A549 (cell line): ENCODE measurements around the gene PID1. TPM values are rescaled to one million over a fixed set of nuclear protein-coding genes. Genes with fewer than 3 reads are reported as not detected.
A peak's percentile ranks its signal among the peaks of the same experiment; 100 is the strongest.

Experiments
- ATAC-seq, 2 experiments: fragments of 200-7000 bp in 1 of 2; fragments of >200 bp in 1 of 2; cut with Nextera tagmentation in 1 of 2; cut with Tn5 transposase in 1 of 2; 3 replicates each; pipeline versions ENCODE4 v1.8.0 to v1.9.1; 2018 to 2020; ENCODE audit warnings: mild to moderate bottlenecking in 1 of 2, moderate library complexity in 1 of 2
- CTCF ChIA-PET: fragments of 300-600 bp; sonication (Branson Sonifier 250); formaldehyde crosslinking; extraction: SDS; loops from one replicate; lab custom pipeline; 2021; ENCODE audit warnings: antibody characterized with exemption, inconsistent platforms; lab: Yijun Ruan, JAX
- POLR2A ChIA-PET: fragments of 350-600 bp; formaldehyde crosslinking; extraction: SDS; loops from one replicate; lab custom pipeline; 2021; ENCODE audit warnings: antibody characterized with exemption, inconsistent platforms; lab: Yijun Ruan, JAX
- DNase-seq, 2 experiments: peaks; one replicate each; pipeline versions ENCODE4 v3.0.0 to v3.0.0-alpha.2; 2011 to 2016; ENCODE audit warnings: low read depth in 1 of 2, low spot score in 1 of 2
- FAIRE-seq: peaks from 2 replicates; lab custom pipeline; 2011; peaks lifted over from hg19 to GRCh38; lab: Jason Lieb, UNC
- H3K27ac ChIP-seq, 2 experiments: fragments of >200 bp; sonication (Bioruptor Twin); formaldehyde crosslinking; 3 replicates each; pipeline ENCODE4 v1.5.1; 2016 to 2017
- H3K4me1 ChIP-seq: fragments of >200 bp; sonication (Bioruptor Twin); formaldehyde crosslinking; 3 replicates; pipeline ENCODE4 v1.6.1; 2016
- H3K4me2 ChIP-seq: fragments of >200 bp; sonication (Bioruptor Twin); formaldehyde crosslinking; 3 replicates; pipeline ENCODE4 v1.6.1; 2016
- H3K4me3 ChIP-seq: fragments of >200 bp; sonication (Bioruptor Twin); formaldehyde crosslinking; 3 replicates; pipeline ENCODE4 v1.5.1; 2016
- H3K9me3 ChIP-seq: fragments of >200 bp; sonication (Bioruptor Twin); formaldehyde crosslinking; 3 replicates; pipeline ENCODE4 v1.6.1; 2016
- ATOH8 ChIP-seq: fragments of 250-450 bp; sonication (Bioruptor Pico); IDR thresholded peaks from 2 replicates; pipeline ENCODE4 v1.5.0; 2020; ENCODE audit warnings: low read depth, mild to moderate bottlenecking, moderate library complexity
- CHD2 ChIP-seq: fragments of 150-350 bp; IDR thresholded peaks from 2 replicates; pipeline ENCODE4 v1.6.1; 2014; ENCODE audit warnings: low read length; ENCODE audit not compliant: partially characterized antibody
- CHD4 ChIP-seq: fragments of 200-600 bp; sonication (generic); IDR thresholded peaks from 2 replicates; pipeline ENCODE4 v1.6.1; 2016; ENCODE audit warnings: antibody characterized with exemption, mild to moderate bottlenecking, borderline replicate concordance
- CTCF ChIP-seq: fragments of >200 bp; sonication (Bioruptor Twin); formaldehyde crosslinking; IDR thresholded peaks from 3 replicates; pipeline ENCODE4 v1.5.1; 2016
- E2F6 ChIP-seq: IDR thresholded peaks from 2 replicates; pipeline ENCODE4 v1.6.1; 2012; ENCODE audit warnings: low read depth, borderline replicate concordance
- FOSB ChIP-seq: fragments of 250-450 bp; sonication (Bioruptor Pico); IDR thresholded peaks from 2 replicates; pipeline ENCODE4 v1.5.0; 2020; ENCODE audit warnings: mild to moderate bottlenecking, moderate library complexity
- GATA3 ChIP-seq: IDR thresholded peaks from 2 replicates; pipeline ENCODE4 v1.6.1; 2012; ENCODE audit warnings: borderline replicate concordance
- HES2 ChIP-seq: fragments of >200 bp; sonication (Bioruptor Twin); formaldehyde crosslinking; IDR thresholded peaks from 2 replicates; pipeline ENCODE4 v1.6.1; 2016
- HOXA7 ChIP-seq: fragments of 250-450 bp; sonication (Bioruptor Pico); IDR thresholded peaks from 2 replicates; pipeline ENCODE4 v1.5.0; 2020; ENCODE audit warnings: mild to moderate bottlenecking, moderate library complexity
- HOXB13 ChIP-seq: fragments of 250-450 bp; sonication (Bioruptor Pico); IDR thresholded peaks from 2 replicates; pipeline ENCODE4 v1.5.0; 2020; ENCODE audit warnings: low read depth, mild to moderate bottlenecking, moderate library complexity
- JUNB ChIP-seq: fragments of >200 bp; sonication (Bioruptor Twin); formaldehyde crosslinking; IDR thresholded peaks from 2 replicates; pipeline ENCODE4 v1.6.1; 2016
- MAFK ChIP-seq: fragments of 450-650 bp; IDR thresholded peaks from 2 replicates; pipeline ENCODE4 v1.6.1; 2014; ENCODE audit not compliant: partially characterized antibody
- MAZ ChIP-seq: fragments of 150-350 bp; IDR thresholded peaks from 2 replicates; pipeline ENCODE4 v1.6.1; 2014; ENCODE audit warnings: antibody characterized with exemption, low read depth, low read length, borderline replicate concordance
- NFE2L2 ChIP-seq: fragments of 150-350 bp; conservative IDR thresholded peaks from 2 replicates; pipeline ENCODE4 v1.6.1; 2014; ENCODE audit warnings: low read length
- PBX3 ChIP-seq: IDR thresholded peaks from 2 replicates; pipeline ENCODE4 v1.6.1; 2012
- POLR2A ChIP-seq: IDR thresholded peaks from 2 replicates; pipeline ENCODE4 v1.6.1; 2012; ENCODE audit warnings: mild to moderate bottlenecking, low read length
- REST ChIP-seq: fragments of 200-600 bp; sonication (generic); IDR thresholded peaks from 2 replicates; pipeline ENCODE4 v1.6.1; 2016; ENCODE audit warnings: antibody characterized with exemption, mild to moderate bottlenecking, moderate library complexity
- RNF2 ChIP-seq: fragments of 200-600 bp; sonication (generic); IDR thresholded peaks from 2 replicates; pipeline ENCODE4 v1.6.1; 2016; ENCODE audit warnings: low read depth, mild to moderate bottlenecking, antibody characterized with exemption, moderate library complexity, borderline replicate concordance
- SREBF2 ChIP-seq: fragments of 450-650 bp; IDR thresholded peaks from 2 replicates; pipeline ENCODE4 v1.6.1; 2014; ENCODE audit warnings: mild to moderate bottlenecking, moderate library complexity
- TFCP2L1 ChIP-seq: fragments of 250-450 bp; sonication (Bioruptor Pico); IDR thresholded peaks from 2 replicates; pipeline ENCODE4 v1.5.0; 2021; ENCODE audit warnings: mild to moderate bottlenecking
- TP53 ChIP-seq: fragments of 250-450 bp; sonication (Bioruptor Pico); IDR thresholded peaks from 2 replicates; pipeline ENCODE4 v1.5.0; 2021; ENCODE audit warnings: mild to moderate bottlenecking, moderate library complexity
- ZFP36 ChIP-seq: fragments of 450-650 bp; IDR thresholded peaks from 2 replicates; pipeline ENCODE4 v1.6.1; 2014; ENCODE audit warnings: borderline replicate concordance; ENCODE audit not compliant: partially characterized antibody
- ZNF302 ChIP-seq: fragments of 250-450 bp; sonication (Bioruptor Pico); IDR thresholded peaks from 2 replicates; pipeline ENCODE4 v1.9.0; 2021; ENCODE audit warnings: inconsistent platforms, mild to moderate bottlenecking, moderate library complexity
- WGBS: methylation state at CpG from one replicate; pipeline ENCODE4 v1.1.6; 2017; ENCODE audit errors: missing lambda C conversion rate; 5-methylcytosine and 5-hydroxymethylcytosine counted together
- polyA plus RNA-seq, 4 experiments: library from polyadenylated mRNA; depleted of rRNA in 3 of 4; stranded (reverse); fragments of >200 nt; fragmentation: RNase III in 1 of 4; extraction: RNeasy Plus Mini Kit Qiagen cat#74134 plus additional on column Dnase treatment in 1 of 4; gene quantifications; 2 replicates in 3 of 4; 3 replicates in 1 of 4; pipeline ENCODE4 v1.2.3, GENCODE V29; 2011 to 2017

The PID1 gene
- polyA plus RNA-seq, 2 of the 4 experiments (the other 2 are of a cell fraction): 0.75 to 2.7 TPM

GRCh38 chr2:229269941-229270340, 1.1 kb downstream of the PID1 start:
- H3K4me1 ChIP-seq: peaks cover 5% of the 10 kb centered on the region; the same call in 1 of the 3 replicates
- FAIRE-seq: no peak
- no peaks in the 10 kb centered on the region for H3K9me3 ChIP-seq
- no peak overlapping the region for H3K27ac ChIP-seq
- CTCF ChIA-PET: interaction anchor here (3.8 kb wide), 1 partner anchor 136 kb away, joined by 15 read pairs; no protein-coding TSS in a partner anchor
- 94% methylated on average over 6 of the region's 6 CpGs for WGBS
- no peak overlapping the region for H3K4me3 ChIP-seq
- POLR2A ChIA-PET: no interaction called here
- ATAC-seq: no peak
- DNase-seq: no peak
- H3K4me2 ChIP-seq: no peak overlapping the region
- TF ChIP-seq POLR2A (no peak), ATOH8 (CRISPR knock-in tag) (no peak), GATA3 (no peak), CHD2 (no peak)

GRCh38 chr2:229269146-229269545, 1.9 kb downstream of the PID1 start:
- Histone ChIP-seq H3K4me1 (peaks cover 5% of the 10 kb centered on the region; the same call in 1 of the 3 replicates), H3K4me2 (peak overlapping the region; percentile 38), H3K9me3 (no peaks in the 10 kb centered on the region), H3K27ac (no peak overlapping the region), H3K4me3 (no peak overlapping the region)
- no peak for FAIRE-seq
- DNase-seq: no peak
- CTCF ChIA-PET: interaction anchor here (1.1 to 3.8 kb wide), 3 partner anchors 29 to 588 kb away, joined by 3 to 15 read pairs (median 4); no protein-coding TSS in a partner anchor
- ATAC-seq: no peak
- TF ChIP-seq MAZ (no peak), PBX3 (no peak), HES2 (no peak), HOXA7 (CRISPR knock-in tag) (no peak), JUNB (no peak), ZNF302 (CRISPR knock-in tag) (no peak), RNF2 (no peak), MAFK (no peak), REST (no peak), TFCP2L1 (CRISPR knock-in tag) (no peak), FOSB (CRISPR knock-in tag) (no peak), SREBF2 (no peak), CHD2 (no peak), E2F6 (no peak), NFE2L2 (no peak), ZFP36 (no peak), HOXB13 (no peak), CTCF (no peak), CHD4 (no peak), TP53 (CRISPR knock-in tag) (no peak)
- WGBS: 75% methylated on average over 8 of the region's 8 CpGs
- POLR2A ChIA-PET: no interaction called here
